GOT3 (cell line): ENCODE data around the gene KCNJ16.
A peak's percentile ranks its signal among the peaks of the same experiment; 100 is the strongest.

Experiments
- DNase-seq: peaks from one replicate; lab custom pipeline; 2025; ENCODE audit warnings: mixed read lengths; lab: John Stamatoyannopoulos, UW

The KCNJ16 gene

GRCh38 chr17:70130289-70130688 is 55.3 kb downstream of the KCNJ16 start:
- DNase-seq, result no peak

- DNase-seq, result no peak
Observed at GRCh38 chr17:70132505-70132904, 57.5 kb downstream of the KCNJ16 start.

GRCh38 chr17:70134042-70134441 is 59.0 kb downstream of the KCNJ16 start:
- DNase-seq, result no peak

- DNase-seq, result no peak
Observed at GRCh38 chr17:70134777-70135176, 59.8 kb downstream of the KCNJ16 start.

- DNase-seq, result no peak
Observed at GRCh38 chr17:70136131-70136530, 61.1 kb downstream of the KCNJ16 start.

GRCh38 chr17:70137451-70138230 is 62.6 kb downstream of the KCNJ16 start:
- DNase-seq, result peak; percentile 22

DNA sequence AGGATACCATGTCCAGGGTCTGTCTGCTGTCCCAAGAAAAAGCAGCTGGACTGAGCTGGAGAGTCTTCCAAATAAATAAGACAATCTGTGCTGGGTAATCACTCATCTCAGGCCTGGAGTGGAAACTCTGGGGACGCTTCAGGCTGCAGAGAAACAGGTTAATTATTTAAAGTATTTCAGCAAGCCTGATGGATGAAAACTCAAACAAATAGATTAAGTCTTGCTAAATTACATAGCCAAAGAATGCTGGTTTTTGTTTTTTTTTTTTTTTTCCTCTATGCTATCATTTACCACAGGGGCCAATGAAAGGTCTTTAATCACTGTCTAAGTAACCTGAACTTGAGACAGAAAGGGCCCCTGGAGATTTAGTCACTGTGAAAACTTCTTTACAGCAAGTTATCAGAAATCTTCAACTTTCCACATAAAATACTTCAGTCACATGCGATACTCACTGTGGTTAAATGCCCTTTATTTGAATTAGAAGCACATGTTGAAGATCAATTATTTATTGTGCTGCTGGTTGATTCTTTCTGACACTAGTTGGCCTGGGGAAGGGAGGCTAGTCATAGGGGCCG is 63.4 kb downstream of the KCNJ16 start:
- DNase-seq, result no peak

- DNase-seq, result no peak
Observed at GRCh38 chr17:70139449-70139993, 64.5 kb downstream of the KCNJ16 start.

DNA sequence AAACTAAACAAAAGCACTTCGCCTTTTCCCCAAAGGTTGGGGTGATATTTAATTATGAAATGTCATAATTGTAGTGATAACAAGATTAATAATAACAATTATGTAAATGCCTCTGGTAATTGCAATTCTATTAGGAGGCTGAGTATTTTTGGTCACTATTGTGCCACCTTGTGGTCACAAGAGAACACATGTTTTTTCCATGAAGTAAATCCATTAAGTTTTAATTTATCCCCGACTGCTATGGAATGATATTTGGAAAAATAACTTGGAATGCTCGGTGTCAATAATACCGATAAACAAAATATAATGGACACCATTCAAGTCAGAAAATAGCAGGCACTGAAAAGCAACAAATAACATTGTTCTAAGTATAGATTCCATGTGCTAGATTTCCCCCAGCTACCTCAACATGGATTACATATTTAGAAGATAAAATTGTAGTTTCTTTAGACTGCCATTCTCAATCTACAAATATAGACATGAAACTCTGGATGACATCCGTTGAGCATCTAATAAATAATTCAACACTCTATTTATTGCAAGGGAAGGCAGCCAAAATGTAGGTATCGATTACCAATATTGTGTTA is 69.3 kb downstream of the KCNJ16 start:
- DNase-seq, result no peak

GRCh38 chr17:70153210-70153609 is 78.2 kb downstream of the KCNJ16 start:
- DNase-seq, result no peak

DNA sequence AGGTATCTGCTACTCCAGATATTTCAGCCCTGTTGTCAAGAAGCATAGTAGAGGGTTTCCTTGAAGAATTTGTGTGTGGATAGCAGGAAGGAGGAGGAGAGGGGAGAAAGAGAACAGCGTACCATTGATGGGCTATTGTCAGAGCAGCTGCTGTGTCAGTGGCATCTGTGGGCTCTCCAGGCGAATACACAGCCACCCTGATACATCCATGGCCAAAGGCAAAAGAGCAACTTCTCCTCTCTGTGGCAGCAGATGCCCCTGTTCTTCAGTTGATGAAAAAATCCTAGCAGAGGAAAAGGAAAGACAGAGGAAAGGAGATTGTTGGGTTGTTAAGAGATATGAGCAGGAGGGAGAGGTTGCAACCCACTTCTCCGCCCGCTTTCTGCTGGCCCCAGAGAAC is 82.1 kb downstream of the KCNJ16 start:
- DNase-seq, result no peak

- no peak for DNase-seq
Observed at GRCh38 chr17:70158180-70158579, 83.2 kb downstream of the KCNJ16 start.

GRCh38 chr17:70158591-70158990 is 83.6 kb downstream of the KCNJ16 start:
- no peak for DNase-seq

DNA sequence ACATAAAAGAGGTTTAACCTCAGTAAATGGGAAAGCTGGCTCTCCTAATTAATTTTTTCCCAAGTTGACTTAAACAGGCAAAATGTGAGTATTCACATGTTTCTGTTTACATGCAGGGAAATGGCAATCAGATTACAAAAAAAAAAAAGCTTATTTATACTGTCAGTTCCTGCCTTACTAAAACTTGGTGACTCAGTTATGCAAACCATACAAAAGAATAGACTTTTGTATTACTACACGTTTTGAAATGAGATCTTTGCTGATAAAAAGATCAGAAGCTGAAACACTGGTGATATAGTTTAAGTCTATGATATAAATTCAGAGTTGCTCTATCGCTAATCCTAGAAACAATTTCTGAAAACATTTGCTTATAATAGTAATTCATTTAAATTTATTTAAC is 85.0 kb downstream of the KCNJ16 start:
- no peak for DNase-seq

DNA sequence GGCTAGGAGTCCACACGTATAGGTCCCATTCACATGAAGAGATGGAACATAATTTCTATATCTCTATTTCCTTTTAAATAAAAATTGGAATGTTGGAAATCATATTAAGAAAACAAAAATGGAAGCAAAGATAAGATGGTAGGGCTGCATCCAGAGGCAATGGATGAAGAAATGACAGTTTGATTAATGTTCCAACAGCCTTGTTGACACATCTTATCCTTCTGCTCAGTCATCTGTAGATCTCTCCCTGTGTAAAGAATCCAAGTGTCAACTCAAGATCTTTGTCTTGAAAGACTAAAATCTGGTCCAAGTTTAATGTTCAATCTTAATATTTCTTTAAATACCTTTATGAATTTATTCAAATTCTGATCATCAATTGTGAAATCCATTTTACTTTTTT is 86.5 kb downstream of the KCNJ16 start:
- no peak for DNase-seq

DNA sequence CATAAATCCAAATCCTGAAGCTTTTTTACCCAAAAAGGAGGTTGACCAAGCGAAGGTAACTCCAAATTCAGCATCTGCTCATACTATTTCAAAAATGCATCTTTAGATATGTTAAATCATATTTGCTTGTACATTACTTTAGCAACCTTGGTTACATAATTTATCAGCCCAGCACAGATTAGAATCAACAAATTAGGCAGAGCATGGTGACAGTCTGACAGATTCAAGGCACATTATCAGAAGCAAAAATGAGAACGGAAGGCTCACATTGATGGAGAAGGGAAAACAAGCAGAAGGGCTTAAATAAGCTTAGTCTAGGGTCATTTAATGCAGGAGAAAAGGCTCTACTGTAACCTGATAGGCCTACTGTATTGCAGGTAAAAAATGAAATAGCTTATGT is 90.4 kb downstream of the KCNJ16 start:
- no peak for DNase-seq

- DNase-seq, result no peak
Observed at GRCh38 chr17:70166615-70167014, 91.6 kb downstream of the KCNJ16 start.

DNA sequence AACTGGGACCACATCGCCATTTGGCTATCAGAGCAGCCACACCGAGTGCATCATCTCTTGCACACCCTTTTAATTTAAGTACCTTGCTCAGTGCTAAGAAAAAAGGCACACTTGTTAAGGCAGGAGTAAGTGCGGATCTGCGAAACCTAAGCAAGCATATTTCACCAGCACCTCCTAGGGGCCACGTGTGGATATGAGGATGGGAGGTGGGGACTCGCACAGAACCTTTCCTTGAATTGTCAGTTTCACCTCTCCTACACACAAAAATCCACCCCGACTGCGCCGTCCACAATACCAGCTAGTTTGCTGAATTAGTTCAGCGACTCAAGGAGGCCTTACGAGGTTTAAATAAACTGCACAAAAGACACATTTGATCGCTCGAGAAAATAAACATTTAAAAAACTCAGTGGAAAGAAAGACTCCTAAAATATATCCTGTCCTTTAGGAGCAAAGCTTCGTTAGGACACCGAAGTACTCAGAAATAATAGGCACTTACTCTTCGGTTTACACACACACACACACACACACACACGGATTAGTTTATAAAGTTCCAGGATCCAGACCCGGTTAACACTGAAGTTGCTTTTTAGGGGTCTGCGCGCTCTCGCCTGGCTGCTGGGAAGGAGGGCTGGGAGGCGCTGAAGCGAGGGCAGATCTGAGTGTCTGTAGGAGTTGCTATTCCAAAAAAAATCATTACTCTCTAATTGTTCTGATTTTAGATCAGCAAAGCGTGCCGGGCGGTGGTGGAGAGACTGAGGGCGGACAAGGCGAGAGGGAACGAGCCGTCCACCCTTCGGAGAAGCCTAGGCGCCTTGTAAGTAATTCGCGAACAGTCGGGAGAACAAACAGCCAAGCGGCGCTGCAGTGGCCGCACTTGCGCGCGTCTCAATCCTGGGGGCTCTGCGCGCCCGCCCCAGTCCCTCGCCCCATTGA is 93.3 kb downstream of the KCNJ16 start:
- DNase-seq, result no peak

DNA sequence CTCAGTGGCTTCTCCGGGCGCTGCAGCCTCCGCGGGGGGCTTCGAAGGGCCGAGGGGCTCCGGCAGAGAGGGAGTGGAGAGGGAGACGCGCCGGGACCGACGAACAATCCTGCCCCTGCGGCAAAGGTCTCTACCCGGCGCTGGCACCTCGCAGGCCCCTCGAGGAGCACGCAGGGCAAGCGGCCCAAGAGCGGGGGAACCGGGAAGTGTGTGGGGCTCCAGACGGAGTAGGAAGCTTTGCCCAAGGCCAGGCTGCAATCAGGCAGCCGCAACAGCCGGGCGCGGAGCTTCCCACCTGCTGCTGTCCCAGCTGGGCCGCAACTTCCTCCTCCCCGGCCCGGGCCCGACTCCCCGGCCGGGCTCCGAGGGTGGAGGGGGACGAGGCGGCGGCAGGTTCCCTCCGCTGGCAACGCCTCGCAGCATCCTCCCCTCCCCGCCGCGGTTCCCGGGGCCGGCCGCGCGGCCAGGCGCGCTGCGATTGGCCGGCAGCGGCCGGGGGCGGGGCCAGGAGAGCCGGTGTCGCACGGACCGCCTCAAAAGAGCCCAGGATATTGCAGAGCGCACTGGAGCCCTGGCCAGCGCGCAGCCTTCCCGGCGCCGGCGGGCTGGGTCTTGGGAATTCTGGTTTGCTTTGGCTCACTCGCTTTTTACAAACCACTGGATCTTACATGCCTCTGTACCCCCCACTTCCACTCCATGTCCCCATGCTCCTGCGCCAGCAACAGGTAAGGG is 94.1 kb downstream of the KCNJ16 start, which contains the start of gene KCNJ2:
Gene KCNJ2 (plus strand): TSS at position 556 of the 732 bp plus-strand sequence. CDS start 5,508 bp downstream, outside the sequence.
- peak; percentile 43 for DNase-seq

DNA sequence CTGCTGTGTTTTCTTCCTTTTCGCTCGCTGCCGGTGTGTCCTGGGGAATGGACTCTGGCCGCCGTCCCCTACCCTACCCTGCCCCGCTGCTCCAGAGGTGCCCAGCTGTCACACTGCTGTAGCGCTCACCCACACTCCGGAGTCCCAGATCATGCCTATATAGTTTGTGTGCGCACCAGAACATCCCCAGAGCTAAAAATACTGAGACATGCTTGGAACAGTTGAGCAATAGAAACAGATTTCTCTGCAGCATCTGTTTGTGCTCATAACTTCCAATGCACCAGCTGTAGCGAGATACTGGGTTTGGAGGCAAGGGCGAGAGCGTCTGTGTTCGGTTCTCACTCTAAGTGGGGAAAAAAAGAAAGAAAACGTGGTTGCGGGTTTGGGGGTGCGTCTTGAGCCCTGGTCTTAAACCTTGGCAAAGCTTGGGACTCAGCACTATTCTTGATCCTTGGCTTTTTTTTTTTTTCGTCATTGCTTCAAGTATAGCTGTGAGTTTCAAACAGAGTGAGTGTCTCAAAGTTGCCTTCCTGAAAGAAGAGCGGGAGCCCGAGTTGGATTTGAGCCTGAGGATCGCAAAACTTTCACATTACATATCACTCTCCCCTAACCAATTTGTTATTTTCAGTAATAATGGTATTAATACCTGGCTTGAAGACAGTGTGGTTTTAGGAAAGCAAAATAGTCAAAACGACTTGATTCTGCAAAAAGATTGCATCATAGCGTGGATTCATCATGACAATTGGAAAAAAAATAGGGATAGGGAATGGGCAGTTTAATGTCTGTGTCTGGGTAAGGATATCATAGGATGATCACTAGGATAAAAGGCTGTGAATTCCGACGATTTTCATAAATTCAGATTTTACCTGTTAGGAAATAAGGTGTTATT is 94.9 kb downstream of the KCNJ16 start:
- no peak for DNase-seq
